Measurements from ENCODE around the gene TMEM235.

- TF ChIP-seq POLR2AphosphoS5 (IDR thresholded peaks at IDR 0.05; ENCODE audit: low read depth, low read length) = no peak
- TF ChIP-seq POLR2A (IDR thresholded peaks at IDR 0.05; ENCODE audit: low read depth, low read length) = no peak
- no peak for TF ChIP-seq TAF1 (IDR thresholded peaks at IDR 0.05; ENCODE audit: low read depth, low read length)
- no peak for TF ChIP-seq SPI1 (IDR thresholded peaks at IDR 0.05; ENCODE audit: low read depth, low read length)
Observed at GRCh38 chr17:78273813-78274212, 42.4 kb downstream of the TMEM235 start.
